RCC 7860 (cell line): ENCODE data around the gene PTPRN2.
"Not testable (repeated sequence)": the region's sequence is repeated elsewhere in the genome, so short reads cannot be mapped to it uniquely, and the experiment has no call there.

Experiments used
- DNase-seq: peaks from one replicate; pipeline ENCODE4 v3.0.0-alpha.2; 2015; ENCODE audit warnings: low spot score
- FAIRE-seq: peaks from 2 replicates; lab custom pipeline; 2012; peaks lifted over from hg19 to GRCh38; lab: Jason Lieb, UNC

PTPRN2 gene

GRCh38 chr7:157667261-157667660 lies 920.4 kb downstream of the PTPRN2 start:
- FAIRE-seq (no peak), DNase-seq (no peak)

- FAIRE-seq (no peak), DNase-seq (no peak)
These were observed 921.0 kb downstream of the PTPRN2 start for GRCh38 chr7:157666530-157667040.

GRCh38 chr7:157665634-157665988 lies 922.0 kb downstream of the PTPRN2 start:
- not testable (repeated sequence) for DNase-seq, FAIRE-seq

- FAIRE-seq (no peak), DNase-seq (no peak)
These were observed 922.6 kb downstream of the PTPRN2 start for GRCh38 chr7:157664871-157665633.

GRCh38 chr7:157664034-157664433 lies 923.6 kb downstream of the PTPRN2 start:
- FAIRE-seq: no peak
- no peak for DNase-seq

GRCh38 chr7:157662981-157663716 lies 924.5 kb downstream of the PTPRN2 start:
- FAIRE-seq (no peak), DNase-seq (no peak)

GRCh38 chr7:157662110-157662791 lies 925.4 kb downstream of the PTPRN2 start:
- FAIRE-seq: no peak

GRCh38 chr7:157661611-157661975 lies 926.0 kb downstream of the PTPRN2 start:
- FAIRE-seq (no peak), DNase-seq (no peak)

More at GRCh38 chr7:157662110-157662791, 925.4 kb downstream of the PTPRN2 start:
- no peak for DNase-seq

GRCh38 chr7:157660971-157661610 lies 926.5 kb downstream of the PTPRN2 start:
- DNase-seq: no peak
- FAIRE-seq: no peak

- no peak for DNase-seq
- FAIRE-seq: no peak
These were observed 928.7 kb downstream of the PTPRN2 start for GRCh38 chr7:157658851-157659412.

GRCh38 chr7:157657741-157658740 lies 929.6 kb downstream of the PTPRN2 start:
- DNase-seq: no peak

GRCh38 chr7:157656195-157656769 lies 931.3 kb downstream of the PTPRN2 start:
- FAIRE-seq (no peak), DNase-seq (no peak)

More at GRCh38 chr7:157657741-157658740, 929.6 kb downstream of the PTPRN2 start:
- no peak for FAIRE-seq

- no peak for FAIRE-seq
- no peak for DNase-seq
These were observed 933.3 kb downstream of the PTPRN2 start for GRCh38 chr7:157654350-157654749.

GRCh38 chr7:157653827-157654207 lies 933.8 kb downstream of the PTPRN2 start:
- DNase-seq (no peak), FAIRE-seq (no peak)

- DNase-seq (no peak), FAIRE-seq (no peak)
These were observed 934.4 kb downstream of the PTPRN2 start for GRCh38 chr7:157652954-157653826.

- no peak for DNase-seq
- no peak for FAIRE-seq
These were observed 935.3 kb downstream of the PTPRN2 start for GRCh38 chr7:157652161-157652953.
